OCI-LY7 (cell line): ENCODE results near the gene LOXHD1.

Experiments used
- EZH2phosphoT487 ChIP-seq: fragments of 200-600 bp; sonication (generic); IDR thresholded peaks from 2 replicates; pipeline ENCODE4 v1.6.1; 2018; ENCODE audit warnings: low read depth, borderline replicate concordance, mild to moderate bottlenecking, mixed run types, antibody characterized with exemption, low read length, moderate library complexity, mixed read lengths
- TF ChIP-seq, protein P1 (sequence below): fragments of 200-600 bp; sonication (generic); conservative IDR thresholded peaks from 2 replicates; pipeline ENCODE4 v1.5.1; 2014; ENCODE audit warnings: mild to moderate bottlenecking, antibody characterized with exemption, low read length, moderate library complexity, mixed read lengths

GRCh38 chr18:46559946-46560670 is 96.9 kb downstream of the LOXHD1 start:
- TF ChIP-seq, protein P1, sequence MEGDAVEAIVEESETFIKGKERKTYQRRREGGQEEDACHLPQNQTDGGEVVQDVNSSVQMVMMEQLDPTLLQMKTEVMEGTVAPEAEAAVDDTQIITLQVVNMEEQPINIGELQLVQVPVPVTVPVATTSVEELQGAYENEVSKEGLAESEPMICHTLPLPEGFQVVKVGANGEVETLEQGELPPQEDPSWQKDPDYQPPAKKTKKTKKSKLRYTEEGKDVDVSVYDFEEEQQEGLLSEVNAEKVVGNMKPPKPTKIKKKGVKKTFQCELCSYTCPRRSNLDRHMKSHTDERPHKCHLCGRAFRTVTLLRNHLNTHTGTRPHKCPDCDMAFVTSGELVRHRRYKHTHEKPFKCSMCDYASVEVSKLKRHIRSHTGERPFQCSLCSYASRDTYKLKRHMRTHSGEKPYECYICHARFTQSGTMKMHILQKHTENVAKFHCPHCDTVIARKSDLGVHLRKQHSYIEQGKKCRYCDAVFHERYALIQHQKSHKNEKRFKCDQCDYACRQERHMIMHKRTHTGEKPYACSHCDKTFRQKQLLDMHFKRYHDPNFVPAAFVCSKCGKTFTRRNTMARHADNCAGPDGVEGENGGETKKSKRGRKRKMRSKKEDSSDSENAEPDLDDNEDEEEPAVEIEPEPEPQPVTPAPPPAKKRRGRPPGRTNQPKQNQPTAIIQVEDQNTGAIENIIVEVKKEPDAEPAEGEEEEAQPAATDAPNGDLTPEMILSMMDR: no peak
- TF ChIP-seq EZH2phosphoT487: no peak
